ENCODE data around the gene HERPUD2.
A peak's percentile ranks its signal among the peaks of the same experiment; 100 is the strongest.

HERPUD2 gene

GRCh38 chr7:35694784-35695472 is at the start of gene HERPUD2:
Gene HERPUD2 (minus strand): TSS chr7:35695135. CDS start chr7:35694330, 805 bp downstream.
- peak; percentile 94 for DNase-seq

GRCh38 chr7:35738889-35739288 is 44.0 kb upstream of the HERPUD2 start:
- no peak for DNase-seq

- DNase-seq = no peak
Observed at GRCh38 chr7:35736725-35737124, 41.8 kb upstream of the HERPUD2 start.

GRCh38 chr7:35735396-35735795 is 40.5 kb upstream of the HERPUD2 start:
- no peak for DNase-seq

- no peak for DNase-seq
Observed at GRCh38 chr7:35734001-35734483, 39.1 kb upstream of the HERPUD2 start.

- DNase-seq = no peak
Observed at GRCh38 chr7:35731349-35731748, 36.4 kb upstream of the HERPUD2 start.

- DNase-seq = peak; percentile 64
Observed at GRCh38 chr7:35729061-35729783, 34.3 kb upstream of the HERPUD2 start.

GRCh38 chr7:35728412-35729060 is 33.6 kb upstream of the HERPUD2 start:
- no peak for DNase-seq

GRCh38 chr7:35727571-35727970 is 32.6 kb upstream of the HERPUD2 start:
- DNase-seq = peak; percentile 55

GRCh38 chr7:35726654-35727053 is 31.7 kb upstream of the HERPUD2 start:
- no peak for DNase-seq

GRCh38 chr7:35725280-35725680 is 30.3 kb upstream of the HERPUD2 start:
- peak; percentile 59 for DNase-seq

- no peak for DNase-seq
Observed at GRCh38 chr7:35723011-35723410, 28.1 kb upstream of the HERPUD2 start.

GRCh38 chr7:35722054-35722849 is 27.3 kb upstream of the HERPUD2 start:
- peak; percentile 54 for DNase-seq

- DNase-seq = no peak
Observed at GRCh38 chr7:35721288-35721687, 26.4 kb upstream of the HERPUD2 start.

GRCh38 chr7:35720849-35721248 is 25.9 kb upstream of the HERPUD2 start:
- no peak for DNase-seq

- no peak for DNase-seq
Observed at GRCh38 chr7:35720032-35720431, 25.1 kb upstream of the HERPUD2 start.

- no peak for DNase-seq
Observed at GRCh38 chr7:35718047-35718446, 23.1 kb upstream of the HERPUD2 start.

- DNase-seq = no peak
Observed at GRCh38 chr7:35717516-35717915, 22.6 kb upstream of the HERPUD2 start.

- DNase-seq = no peak
Observed at GRCh38 chr7:35717013-35717412, 22.1 kb upstream of the HERPUD2 start.

- DNase-seq = no peak
Observed at GRCh38 chr7:35716038-35716803, 21.3 kb upstream of the HERPUD2 start.

- no peak for DNase-seq
Observed at GRCh38 chr7:35714862-35715261, 19.9 kb upstream of the HERPUD2 start.

- no peak for DNase-seq
Observed at GRCh38 chr7:35714407-35714806, 19.5 kb upstream of the HERPUD2 start.
